Nucleus accumbens (tissue), 56 donors: Measurements from ENCODE around the gene SUN2.

ENCODE experiments used
- DNase-seq, 56 donors: peaks; one replicate each; lab custom pipeline; 2025; lab: John Stamatoyannopoulos, UW

Gene SUN2

GRCh38 chr22:38756711-38757463 lies 1.1 kb upstream of the SUN2 start:
- DNase-seq, result peak in 3 of 56 donors; percentile 17 to 32 (median 17)

GRCh38 chr22:38755155-38755910 lies 465 bp downstream of the SUN2 start:
- DNase-seq, result peak in 55 of 56 donors; percentile 23 to 95 (median 76)

- peak in 21 of 56 donors; percentile 45 to 81 (median 61) for DNase-seq
Observed at GRCh38 chr22:38754751-38755154, 1.0 kb downstream of the SUN2 start.

DNA sequence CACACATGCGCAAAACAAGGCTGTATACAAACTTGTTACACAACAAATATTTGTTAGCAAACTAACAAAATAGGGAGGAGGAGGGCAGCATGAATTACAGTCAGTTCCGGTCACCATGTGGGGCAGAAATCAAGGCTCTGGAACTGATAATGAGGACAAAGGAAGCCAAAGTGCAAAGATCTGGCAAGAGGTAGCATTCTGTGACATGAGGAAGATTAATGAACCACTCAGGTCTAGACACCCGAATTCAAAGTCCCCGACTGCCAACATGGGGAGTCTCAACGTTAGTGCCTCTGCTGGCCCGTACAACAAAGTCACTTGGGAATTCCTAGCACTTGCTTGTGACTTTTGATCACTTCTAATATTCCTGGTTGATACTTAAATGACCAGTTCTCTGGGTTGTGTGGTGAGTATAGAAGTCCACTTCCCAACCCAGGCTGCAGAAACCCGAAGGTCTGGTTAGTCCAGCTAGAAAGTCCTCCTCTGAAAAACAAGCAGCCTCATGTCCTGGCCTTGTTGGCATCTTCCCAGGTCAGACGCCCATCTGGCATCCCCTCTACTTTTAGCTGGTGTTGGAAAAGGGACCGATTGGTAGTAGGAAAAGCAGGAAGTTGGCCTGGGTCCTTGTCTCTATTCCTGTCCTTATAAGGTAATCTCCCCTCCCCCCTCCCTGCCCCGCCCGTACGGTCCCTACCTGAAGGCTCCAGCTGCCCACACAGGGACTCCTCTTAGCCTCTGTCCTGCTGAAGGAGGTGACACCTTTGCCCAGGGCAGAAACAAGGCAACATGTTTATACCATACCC lies 1.6 kb downstream of the SUN2 start:
- peak in 39 of 56 donors; percentile 16 to 68 (median 47) for DNase-seq

DNA sequence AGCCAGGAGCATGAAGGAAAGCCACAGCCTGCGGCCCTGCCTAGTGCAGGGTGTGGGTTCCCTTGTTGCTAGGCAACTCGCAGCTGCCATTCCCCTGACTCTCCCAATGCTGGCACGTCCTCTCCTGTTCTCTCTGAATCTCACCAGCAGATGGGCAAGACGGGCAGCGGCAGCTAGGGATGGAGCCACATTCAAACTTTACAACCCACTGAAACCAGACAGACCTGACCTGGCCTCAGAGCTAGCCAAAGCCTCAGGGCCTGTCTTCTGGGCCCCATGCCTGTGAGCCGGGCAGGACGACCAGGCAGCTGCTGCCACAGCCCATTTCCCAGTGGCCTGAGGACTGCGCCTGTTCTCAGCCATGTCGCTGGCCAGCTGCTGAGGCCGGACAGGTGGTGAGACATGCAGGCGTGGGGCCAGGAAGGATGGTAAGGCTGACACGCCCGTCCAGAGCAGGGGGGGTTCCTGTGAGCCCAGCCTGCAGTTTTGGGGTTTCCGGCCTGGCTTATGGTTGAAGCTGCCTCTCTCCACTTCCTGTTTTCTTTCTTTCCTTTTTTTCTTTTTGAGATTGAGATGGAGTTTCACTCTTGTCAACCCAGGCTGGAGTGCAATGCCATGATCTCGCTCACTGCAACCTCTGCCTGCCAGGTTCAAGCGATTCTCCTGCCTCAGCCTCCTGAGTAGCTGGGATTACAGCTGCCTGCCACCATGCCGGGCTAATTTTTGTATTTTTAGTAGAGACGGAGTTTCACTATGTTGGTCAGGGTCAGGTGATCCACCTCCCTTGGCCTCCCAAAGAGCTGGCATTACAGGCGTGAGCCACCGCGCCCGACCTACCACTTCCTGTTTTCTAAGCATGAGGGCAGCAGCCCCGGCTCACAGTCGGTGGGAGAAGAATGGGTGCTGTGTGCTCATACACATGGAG lies 4.1 kb downstream of the SUN2 start:
- DNase-seq, result no peak

DNA sequence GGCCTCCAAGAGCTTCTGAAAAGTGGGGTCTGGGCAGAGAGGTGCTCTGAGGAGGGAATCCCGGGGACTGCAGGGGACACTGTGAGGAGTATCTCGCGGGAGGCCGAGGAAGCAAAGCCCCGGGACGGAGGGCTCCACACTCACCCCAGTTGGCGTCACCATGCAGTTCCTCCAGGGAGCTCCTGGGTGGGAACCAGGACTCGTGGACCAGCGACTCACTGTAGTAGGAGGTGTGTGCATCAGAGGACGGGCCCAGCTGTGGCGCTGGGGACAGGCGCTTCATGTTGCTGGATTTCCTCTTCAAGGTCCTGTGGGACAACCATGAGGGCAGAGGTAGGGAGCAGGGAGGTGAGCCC lies 4.8 kb downstream of the SUN2 start:
- no peak for DNase-seq

DNA sequence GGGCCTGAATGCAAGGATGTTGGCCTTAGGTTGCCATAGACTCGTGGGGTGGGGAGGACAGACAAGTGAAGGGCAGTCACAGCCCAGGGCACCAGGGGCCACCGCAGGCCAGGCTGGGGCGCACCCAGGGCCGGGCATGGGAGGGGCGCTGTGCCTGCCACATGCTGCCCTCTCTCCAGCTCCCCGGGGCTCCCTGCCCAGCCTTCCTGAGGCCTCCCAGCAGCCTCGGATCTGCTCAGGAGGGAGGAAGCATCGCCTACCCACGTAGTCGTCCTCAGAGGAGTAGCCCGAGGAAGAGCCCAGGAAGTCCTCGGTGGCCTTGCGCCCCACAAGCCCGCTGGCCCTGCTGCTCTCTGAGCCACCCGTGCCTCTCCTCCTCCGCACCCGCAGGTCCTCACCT lies 5.2 kb downstream of the SUN2 start:
- DNase-seq, result no peak

- no peak for DNase-seq
Observed at GRCh38 chr22:38750104-38750503, 5.7 kb downstream of the SUN2 start.

DNA sequence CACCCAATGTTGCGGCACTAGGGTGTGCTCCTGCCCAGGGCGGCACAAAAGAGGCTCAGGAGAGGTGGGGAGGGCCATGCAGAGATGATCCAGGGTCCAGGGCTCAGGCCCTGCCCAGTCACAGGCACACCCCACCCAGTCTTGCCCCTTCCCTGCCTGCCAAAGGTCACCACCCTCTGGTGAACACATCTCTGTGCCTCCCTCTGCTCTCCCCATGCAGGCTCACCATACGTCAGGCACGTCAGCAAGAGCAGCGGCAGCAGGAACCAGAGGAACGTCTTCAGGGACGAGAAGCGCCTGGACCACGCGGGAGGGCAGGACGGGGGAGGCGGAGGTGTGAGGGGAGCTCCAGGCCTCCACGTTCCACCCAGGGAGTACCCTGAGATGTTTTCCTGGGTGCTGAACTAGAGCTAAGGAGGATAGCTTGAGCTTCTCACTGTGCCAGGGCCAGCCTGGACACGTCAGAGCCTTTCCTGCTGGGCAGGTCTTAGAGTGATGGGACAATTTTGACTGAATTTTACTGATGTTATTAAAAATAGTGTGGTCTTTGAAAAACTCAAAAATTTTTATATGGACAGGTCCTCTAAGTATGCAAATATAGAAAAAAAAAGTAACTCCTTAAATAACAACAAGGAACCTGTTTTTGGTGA lies 7.2 kb downstream of the SUN2 start:
- DNase-seq, result no peak

DNA sequence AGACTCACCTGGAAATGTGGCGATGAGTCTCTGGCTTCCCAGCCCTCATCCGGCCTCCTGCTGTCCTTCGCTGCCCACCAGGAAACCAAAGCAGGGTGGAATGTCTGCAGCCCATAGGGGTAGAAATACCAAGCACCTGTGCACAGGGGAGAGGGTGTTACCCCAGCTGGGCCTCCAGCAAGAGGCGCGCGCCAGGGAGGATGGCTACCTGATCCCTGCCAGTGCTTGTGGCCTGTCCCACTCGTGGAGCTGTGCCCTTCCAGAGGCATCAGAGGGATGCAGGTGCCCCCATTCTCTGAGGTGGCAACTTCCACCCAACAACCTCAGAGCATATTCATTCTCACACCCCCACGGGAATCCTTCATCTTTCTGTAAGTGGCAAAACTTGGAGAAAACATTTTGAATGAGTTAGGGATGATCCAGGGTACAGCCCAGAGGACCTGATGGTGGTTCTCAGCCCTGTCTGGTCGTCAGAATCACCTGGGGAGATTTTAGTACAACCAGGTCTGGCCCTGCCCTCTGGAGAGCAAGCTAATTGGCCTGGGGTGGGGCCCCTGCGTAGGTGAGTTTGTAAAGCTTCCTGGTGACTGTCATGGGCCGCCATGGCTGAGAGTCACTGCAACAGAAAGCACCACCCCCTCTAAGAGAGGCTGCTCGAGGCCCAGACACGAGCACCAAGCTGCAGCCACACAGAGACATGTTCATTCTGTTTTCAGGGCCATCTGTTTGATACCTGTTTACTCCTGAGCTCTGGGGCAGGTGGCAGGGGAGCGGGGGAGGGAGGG lies 9.9 kb downstream of the SUN2 start:
- DNase-seq, result no peak

- DNase-seq, result peak in 8 of 56 donors; percentile 21 to 50 (median 42)
Observed at GRCh38 chr22:38744981-38745380, 10.8 kb downstream of the SUN2 start.

GRCh38 chr22:38742176-38742942 lies 13.4 kb downstream of the SUN2 start:
- DNase-seq, result no peak

- DNase-seq, result no peak
Observed at GRCh38 chr22:38741576-38741975, 14.2 kb downstream of the SUN2 start.

DNA sequence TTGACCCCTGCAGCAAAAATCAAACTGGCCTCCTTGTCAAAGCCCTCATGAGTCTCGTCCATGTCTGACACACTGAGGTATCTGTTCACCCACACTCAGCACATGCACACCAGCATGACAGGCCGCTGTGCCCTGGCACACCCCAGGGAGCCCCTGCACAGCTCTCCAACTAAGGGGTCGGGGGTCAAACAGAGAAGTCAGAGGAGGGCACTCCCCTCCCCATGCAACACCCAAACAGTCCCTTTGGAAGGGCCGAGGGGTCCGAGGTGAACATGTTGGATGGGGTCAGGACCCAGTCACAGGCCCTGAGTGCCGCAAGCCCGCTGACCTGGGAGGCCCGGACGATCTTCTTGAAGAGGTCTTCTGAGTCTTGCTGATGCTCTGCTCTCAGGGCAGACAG lies 14.6 kb downstream of the SUN2 start:
- no peak for DNase-seq

DNA sequence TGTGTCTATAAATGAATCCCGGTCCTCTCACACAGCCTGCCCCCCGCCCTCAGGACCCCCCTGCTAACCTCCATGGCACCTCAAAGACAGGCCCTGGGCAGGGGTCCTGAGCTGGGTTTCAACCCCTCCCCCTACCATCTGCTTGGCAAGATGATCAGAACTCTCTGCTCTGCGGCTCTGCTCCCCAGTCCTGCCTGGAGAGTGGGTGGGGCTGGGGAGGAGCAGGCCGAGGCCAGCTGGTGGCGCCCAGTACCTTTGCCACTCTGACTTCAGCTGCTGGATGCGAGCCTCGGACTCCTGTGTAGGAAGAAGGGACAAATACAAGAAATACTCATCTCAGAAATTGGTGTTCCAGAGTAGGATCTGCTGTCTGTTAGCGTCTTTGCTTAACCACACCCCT lies 15.0 kb downstream of the SUN2 start:
- DNase-seq, result no peak

DNA sequence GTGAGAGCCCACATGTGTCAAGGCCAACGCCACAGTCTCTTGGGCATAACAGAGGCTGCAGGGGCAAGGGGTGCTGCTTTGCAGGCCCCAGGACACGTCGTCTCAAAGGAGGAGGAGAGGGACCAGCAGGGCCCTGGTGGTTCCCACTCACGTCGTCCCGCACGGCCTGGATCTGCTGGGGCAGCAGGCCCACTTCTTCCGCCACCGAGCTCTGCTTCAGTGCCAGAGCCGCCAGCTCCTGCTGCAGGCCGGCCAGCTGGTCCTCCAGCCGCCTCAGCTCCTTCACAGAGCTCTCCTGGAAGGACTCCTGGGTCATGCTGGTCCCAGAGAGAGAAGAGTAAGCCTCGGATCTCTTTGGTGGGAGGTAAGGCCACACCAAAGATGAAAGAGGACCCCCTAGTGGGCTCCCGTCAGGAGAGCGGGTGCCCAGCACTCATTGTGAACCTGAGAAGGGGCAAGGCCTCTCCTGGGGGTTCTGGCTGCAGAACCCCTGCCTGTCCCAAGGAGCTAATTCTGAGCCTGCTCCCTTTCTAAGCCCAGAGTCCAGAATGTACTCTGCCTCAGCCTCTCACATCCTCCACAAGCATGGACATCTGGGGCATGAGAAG lies 15.6 kb downstream of the SUN2 start:
- DNase-seq, result no peak

DNA sequence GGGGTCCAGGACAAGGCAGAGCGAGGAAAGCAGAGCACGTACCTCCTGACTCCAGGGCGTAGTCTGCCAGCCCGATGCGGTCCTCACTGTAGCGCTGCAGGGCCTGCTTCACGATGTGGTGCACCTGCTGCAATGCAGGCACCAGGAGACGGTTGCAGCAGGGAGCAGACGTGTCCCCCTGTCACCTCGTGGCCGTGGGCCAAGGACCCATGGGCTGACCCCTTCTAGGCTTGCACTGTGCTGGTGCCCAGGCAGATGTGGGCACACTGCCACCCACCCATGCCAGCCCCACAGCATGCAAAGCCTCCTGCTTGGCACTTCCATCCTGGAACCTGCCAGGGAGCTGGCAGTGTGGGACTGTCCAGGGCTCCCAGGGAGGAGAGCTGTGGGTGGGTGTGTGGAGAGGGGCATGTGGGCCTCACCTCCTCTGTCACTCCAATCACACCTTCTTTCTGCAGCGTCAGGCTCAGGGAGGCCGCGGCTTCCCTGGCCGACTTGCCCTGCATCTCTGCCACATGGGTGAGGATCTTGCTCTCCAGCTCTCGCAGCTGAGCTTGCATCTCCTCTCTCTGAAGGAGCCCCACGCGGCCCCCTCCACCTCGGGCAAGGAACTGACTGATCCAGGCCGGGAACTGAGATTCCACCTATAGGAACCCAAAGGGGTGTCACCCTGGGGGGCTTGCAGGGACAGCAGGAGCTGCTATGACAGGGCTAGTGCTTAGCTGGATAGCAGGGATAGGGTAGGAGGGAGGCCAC lies 16.3 kb downstream of the SUN2 start:
- no peak for DNase-seq
